GM20000 (cell line): ENCODE data around the gene TTC29.
"Not testable (repeated sequence)": the region's sequence is repeated elsewhere in the genome, so short reads cannot be mapped to it uniquely, and the experiment has no call there.

Experiments used
- DNase-seq: peaks from one replicate; pipeline ENCODE4 v3.0.0; 2012; ENCODE audit warnings: low spot score
- CTCF ChIP-seq: IDR thresholded peaks from 2 replicates; pipeline ENCODE4 v1.5.1; 2012; ENCODE audit warnings: mild to moderate bottlenecking, control low read depth; ENCODE audit errors: extremely low read depth, missing control alignments

The TTC29 gene

GRCh38 chr4:146739182-146739581 lies 206.5 kb downstream of the TTC29 start:
- TF ChIP-seq CTCF = no peak
- no peak for DNase-seq

- not testable (repeated sequence) for DNase-seq
These were observed 222.1 kb downstream of the TTC29 start for GRCh38 chr4:146723519-146723918.

- DNase-seq = no peak
- no peak for TF ChIP-seq CTCF
These were observed 235.7 kb downstream of the TTC29 start for GRCh38 chr4:146709956-146710355.

- no peak for TF ChIP-seq CTCF
- no peak for DNase-seq
These were observed 245.8 kb downstream of the TTC29 start for GRCh38 chr4:146699910-146700309.

- no peak for TF ChIP-seq CTCF
- no peak for DNase-seq
These were observed 270.7 kb downstream of the TTC29 start for GRCh38 chr4:146674829-146675570.

- DNase-seq = not testable (repeated sequence)
These were observed 281.7 kb downstream of the TTC29 start for GRCh38 chr4:146663968-146664311.

GRCh38 chr4:146661367-146661766 lies 284.3 kb downstream of the TTC29 start:
- no peak for DNase-seq
- TF ChIP-seq CTCF = no peak
